HG02981 (cell line): ENCODE measurements around the gene PHYKPL.
"Not testable (repeated sequence)": the region's sequence is repeated elsewhere in the genome, so short reads cannot be mapped to it uniquely, and the experiment has no call there.

Source experiments
- ATAC-seq: cut with Tn5 transposase; IDR thresholded peaks from one replicate; pipeline ENCODE4 v1.9.1; 2021; ENCODE audit warnings: mild to moderate bottlenecking, moderate library complexity; ENCODE audit not compliant: unreplicated experiment

The PHYKPL gene

GRCh38 chr5:178208540-178209227 is 23.9 kb downstream of the PHYKPL start:
- ATAC-seq = no peak

GRCh38 chr5:178207917-178208280 is 24.7 kb downstream of the PHYKPL start:
- no peak for ATAC-seq

- ATAC-seq = no peak
Observed at GRCh38 chr5:178207183-178207916, 25.3 kb downstream of the PHYKPL start.

GRCh38 chr5:178206166-178207101 is 26.2 kb downstream of the PHYKPL start:
- ATAC-seq = no peak

GRCh38 chr5:178205749-178206047 is 26.9 kb downstream of the PHYKPL start:
- ATAC-seq = no peak

GRCh38 chr5:178204935-178205748 is 27.5 kb downstream of the PHYKPL start:
- ATAC-seq = peak; percentile 47

GRCh38 chr5:178204182-178204934 is 28.2 kb downstream of the PHYKPL start, which contains the start of gene HNRNPAB:
Gene HNRNPAB, plus strand, starts transcription at chr5:178204533. Its CDS starts 305 bp downstream, at chr5:178204838.
- peak; percentile 77 for ATAC-seq

GRCh38 chr5:178203670-178204181 is 28.9 kb downstream of the PHYKPL start:
- ATAC-seq = peak; percentile 4

- no peak for ATAC-seq
Observed at GRCh38 chr5:178202541-178202940, 30.1 kb downstream of the PHYKPL start.

- ATAC-seq = no peak
Observed at GRCh38 chr5:178201927-178202235, 30.7 kb downstream of the PHYKPL start.

- no peak for ATAC-seq
Observed at GRCh38 chr5:178201221-178201926, 31.2 kb downstream of the PHYKPL start.

- ATAC-seq = no peak
Observed at GRCh38 chr5:178199581-178200434, 32.8 kb downstream of the PHYKPL start.

- no peak for ATAC-seq
Observed at GRCh38 chr5:178198706-178199105, 33.9 kb downstream of the PHYKPL start.

GRCh38 chr5:178198151-178198550 is 34.5 kb downstream of the PHYKPL start:
- not testable (repeated sequence) for ATAC-seq

- ATAC-seq = no peak
Observed at GRCh38 chr5:178196986-178197385, 35.6 kb downstream of the PHYKPL start.

- ATAC-seq = no peak
Observed at GRCh38 chr5:178196281-178196812, 36.3 kb downstream of the PHYKPL start.

- ATAC-seq = no peak
Observed at GRCh38 chr5:178194026-178194425, 38.6 kb downstream of the PHYKPL start.

- ATAC-seq = no peak
Observed at GRCh38 chr5:178193251-178193809, 39.3 kb downstream of the PHYKPL start.
